ENCODE data around the gene TUBA4B.

TUBA4B gene

GRCh38 chr2:219285373-219285735 is 32.3 kb downstream of the TUBA4B start:
- TF ChIP-seq FOXM1 (IDR thresholded peaks at IDR 0.05; ENCODE audit: borderline replicate concordance, low read depth) (no peak), CEBPB (IDR thresholded peaks at IDR 0.05) (no peak), YY1 (IDR thresholded peaks at IDR 0.05; ENCODE audit: low read depth) (no peak), ZBTB7A (IDR thresholded peaks at IDR 0.05; ENCODE audit: low read depth) (no peak), TAF1 (IDR thresholded peaks at IDR 0.05; ENCODE audit: low read depth) (no peak), USF1 (IDR thresholded peaks at IDR 0.05) (no peak), RAD21 (IDR thresholded peaks at IDR 0.05; ENCODE audit: low read depth) (no peak), EP300 (IDR thresholded peaks at IDR 0.05; ENCODE audit: borderline replicate concordance) (no peak), NFIC (IDR thresholded peaks at IDR 0.05) (no peak), TCF12 (IDR thresholded peaks at IDR 0.05; ENCODE audit: low read depth) (no peak), TEAD4 (IDR thresholded peaks at IDR 0.05) (no peak), CREB1 (IDR thresholded peaks at IDR 0.05; ENCODE audit: low read depth) (no peak), MAX (IDR thresholded peaks at IDR 0.05) (no peak)

GRCh38 chr2:219285894-219286425 is 32.9 kb downstream of the TUBA4B start:
- no peak for TF ChIP-seq RAD21 (IDR thresholded peaks at IDR 0.05; ENCODE audit: low read depth)
- TF ChIP-seq CREB1 (IDR thresholded peaks at IDR 0.05; ENCODE audit: low read depth), result no peak

- no peak for TF ChIP-seq EP300 (IDR thresholded peaks at IDR 0.05; ENCODE audit: borderline replicate concordance)
- TF ChIP-seq EGR1 (IDR thresholded peaks at IDR 0.05), result no peak
- no peak for TF ChIP-seq CEBPB (IDR thresholded peaks at IDR 0.05)
- TF ChIP-seq REST (IDR thresholded peaks at IDR 0.05; ENCODE audit: low read depth), result no peak
- no peak for TF ChIP-seq MAX (IDR thresholded peaks at IDR 0.05)
- TF ChIP-seq NFIC (IDR thresholded peaks at IDR 0.05), result no peak
- no peak for TF ChIP-seq CREB1 (IDR thresholded peaks at IDR 0.05; ENCODE audit: low read depth)
- no peak for TF ChIP-seq YY1 (IDR thresholded peaks at IDR 0.05; ENCODE audit: low read depth)
- no peak for TF ChIP-seq TAF1 (IDR thresholded peaks at IDR 0.05; ENCODE audit: low read depth)
- TF ChIP-seq TCF12 (IDR thresholded peaks at IDR 0.05; ENCODE audit: low read depth), result no peak
- TF ChIP-seq ZBTB7A (IDR thresholded peaks at IDR 0.05; ENCODE audit: low read depth), result no peak
- no peak for TF ChIP-seq TEAD4 (IDR thresholded peaks at IDR 0.05)
- TF ChIP-seq FOXM1 (IDR thresholded peaks at IDR 0.05; ENCODE audit: borderline replicate concordance, low read depth), result no peak
- no peak for TF ChIP-seq RAD21 (IDR thresholded peaks at IDR 0.05; ENCODE audit: low read depth)
- no peak for TF ChIP-seq USF1 (IDR thresholded peaks at IDR 0.05)
These were observed 33.5 kb downstream of the TUBA4B start for GRCh38 chr2:219286436-219287115.

GRCh38 chr2:219287580-219288265 is 34.7 kb downstream of the TUBA4B start:
- TF ChIP-seq EGR1 (IDR thresholded peaks at IDR 0.05) (no peak), ZBTB7A (IDR thresholded peaks at IDR 0.05; ENCODE audit: low read depth) (no peak), REST (IDR thresholded peaks at IDR 0.05; ENCODE audit: low read depth) (no peak), CEBPB (IDR thresholded peaks at IDR 0.05) (no peak), TAF1 (IDR thresholded peaks at IDR 0.05; ENCODE audit: low read depth) (no peak), EP300 (IDR thresholded peaks at IDR 0.05; ENCODE audit: borderline replicate concordance) (no peak), NFIC (IDR thresholded peaks at IDR 0.05) (no peak), MAX (IDR thresholded peaks at IDR 0.05) (no peak), FOXM1 (IDR thresholded peaks at IDR 0.05; ENCODE audit: borderline replicate concordance, low read depth) (no peak), USF1 (IDR thresholded peaks at IDR 0.05) (no peak), CREB1 (IDR thresholded peaks at IDR 0.05; ENCODE audit: low read depth) (no peak), TCF12 (IDR thresholded peaks at IDR 0.05; ENCODE audit: low read depth) (no peak), RAD21 (IDR thresholded peaks at IDR 0.05; ENCODE audit: low read depth) (no peak), YY1 (IDR thresholded peaks at IDR 0.05; ENCODE audit: low read depth) (no peak), TEAD4 (IDR thresholded peaks at IDR 0.05) (no peak)

All from Ishikawa (cell line).